ENCODE results near the gene CHCHD6. TPM values are rescaled to one million over a fixed set of nuclear protein-coding genes. Genes with fewer than 3 reads are reported as not detected.

CHCHD6 gene
- total RNA-seq, 1 experiment from 2014 or later: 36.3 TPM

DNA sequence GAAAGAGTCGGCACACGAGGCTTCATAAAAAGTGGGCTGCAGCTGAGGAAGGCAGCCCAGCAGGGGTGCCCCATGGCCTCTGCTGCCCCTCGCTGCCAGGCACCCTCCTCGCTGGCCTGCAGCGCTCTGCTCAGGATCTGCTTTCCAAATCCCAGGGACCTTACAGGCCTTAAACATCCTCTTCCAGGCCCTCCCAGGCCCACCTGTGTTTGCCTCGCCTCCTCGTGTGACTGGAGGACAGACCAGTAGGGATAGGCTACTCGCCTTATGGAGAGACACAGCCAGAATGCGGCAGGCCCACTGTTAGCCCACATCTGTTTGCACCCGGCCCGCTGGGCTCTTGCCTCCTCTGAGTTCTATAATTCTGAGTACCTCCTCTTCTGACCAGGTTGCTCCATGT lies 154.4 kb downstream of the CHCHD6 start:
- Histone ChIP-seq H3K9ac (ENCODE audit: low read length) (no peak overlapping the region), H3K9me2 (ENCODE audit: insufficient read depth) (no peaks in the 10 kb centered on the region), H3K4me3 (replicated peaks in 1 of 2; ENCODE audit: low read depth in 1 of 2, low read length in 2 of 2) (no peak overlapping the region), H3K4me2 (ENCODE audit: low read length) (no peak overlapping the region), H3K27ac (ENCODE audit: low read depth, low read length) (no peak overlapping the region), H3K79me2 (ENCODE audit: insufficient read depth, low read length) (no peaks in the 10 kb centered on the region), H2AFZ (ENCODE audit: low read depth, low read length, poor library complexity, severe bottlenecking) (no peak overlapping the region), H4K20me1 (ENCODE audit: insufficient read depth) (no peaks in the 10 kb centered on the region), H3K36me3 (ENCODE audit: control insufficient read depth in 1 of 2, insufficient read depth in 2 of 2, low read length in 2 of 2) (no peaks in the 10 kb centered on the region), H3K4me1 (ENCODE audit: control insufficient read depth in 1 of 2, insufficient read depth in 2 of 2, low read length in 2 of 2) (no peaks in the 10 kb centered on the region), H3K9me3 (ENCODE audit: control insufficient read depth in 1 of 2, insufficient read depth in 1 of 2, low read depth in 1 of 2, low read length in 2 of 2) (no peaks in the 10 kb centered on the region), H3K27me3 (ENCODE audit: insufficient read depth, low read length) (no peaks in the 10 kb centered on the region)
- BruUV-seq (replicated peaks): no TSS peak
- intact Hi-C loops (cut with micrococcal nuclease): no loop called here
- no peak for ATAC-seq
- no peak for DNase-seq (ENCODE audit: low read depth, low spot score)
- TF ChIP-seq POLR2AphosphoS5 (IDR thresholded peaks at IDR 0.05; ENCODE audit: low read depth, low read length) (no peak), TCF7L2 (IDR thresholded peaks at IDR 0.05; ENCODE audit: borderline replicate concordance, extremely low read depth, insufficient read depth, insufficient read length) (no peak), JUND (IDR thresholded peaks at IDR 0.05) (no peak), SIN3A (IDR thresholded peaks at IDR 0.05; ENCODE audit: low read depth) (no peak)
- ChIA-PET CTCF (no interaction called here), RAD21 (ENCODE audit: low non-redundant PET in 1 of 2, low total read pairs in 2 of 2, uncharacterized antibody in 2 of 2, unreplicated experiment in 2 of 2) (no interaction called here), POLR2A (no interaction called here)

GRCh38 chr3:126858887-126859286 lies 154.8 kb downstream of the CHCHD6 start:
- CTCF ChIA-PET: no interaction called here
- H3K4me2 ChIP-seq (ENCODE audit: low read length): no peak overlapping the region
- H3K36me3 ChIP-seq (ENCODE audit: control insufficient read depth in 1 of 2, insufficient read depth in 2 of 2, low read length in 2 of 2): no peaks in the 10 kb centered on the region
- no peaks in the 10 kb centered on the region for H3K9me2 ChIP-seq (ENCODE audit: insufficient read depth)
- intact Hi-C loops (cut with micrococcal nuclease): no loop called here
- H4K20me1 ChIP-seq (ENCODE audit: insufficient read depth): no peaks in the 10 kb centered on the region
- ATAC-seq: no peak
- H3K27ac ChIP-seq (ENCODE audit: low read depth, low read length): no peak overlapping the region
- no peak overlapping the region for H3K9ac ChIP-seq (ENCODE audit: low read length)
- DNase-seq (ENCODE audit: low read depth, low spot score): no peak
- TF ChIP-seq ZFX (IDR thresholded peaks at IDR 0.05): no peak
- TF ChIP-seq EZH2 (IDR thresholded peaks at IDR 0.05): no peak
- TF ChIP-seq, protein P1, sequence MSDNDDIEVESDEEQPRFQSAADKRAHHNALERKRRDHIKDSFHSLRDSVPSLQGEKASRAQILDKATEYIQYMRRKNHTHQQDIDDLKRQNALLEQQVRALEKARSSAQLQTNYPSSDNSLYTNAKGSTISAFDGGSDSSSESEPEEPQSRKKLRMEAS (IDR thresholded peaks at IDR 0.05): no peak
- TF ChIP-seq YY1 (IDR thresholded peaks at IDR 0.05; ENCODE audit: extremely low read depth, insufficient replicate concordance, low read depth, low read length): no peak
- TF ChIP-seq, protein P2, sequence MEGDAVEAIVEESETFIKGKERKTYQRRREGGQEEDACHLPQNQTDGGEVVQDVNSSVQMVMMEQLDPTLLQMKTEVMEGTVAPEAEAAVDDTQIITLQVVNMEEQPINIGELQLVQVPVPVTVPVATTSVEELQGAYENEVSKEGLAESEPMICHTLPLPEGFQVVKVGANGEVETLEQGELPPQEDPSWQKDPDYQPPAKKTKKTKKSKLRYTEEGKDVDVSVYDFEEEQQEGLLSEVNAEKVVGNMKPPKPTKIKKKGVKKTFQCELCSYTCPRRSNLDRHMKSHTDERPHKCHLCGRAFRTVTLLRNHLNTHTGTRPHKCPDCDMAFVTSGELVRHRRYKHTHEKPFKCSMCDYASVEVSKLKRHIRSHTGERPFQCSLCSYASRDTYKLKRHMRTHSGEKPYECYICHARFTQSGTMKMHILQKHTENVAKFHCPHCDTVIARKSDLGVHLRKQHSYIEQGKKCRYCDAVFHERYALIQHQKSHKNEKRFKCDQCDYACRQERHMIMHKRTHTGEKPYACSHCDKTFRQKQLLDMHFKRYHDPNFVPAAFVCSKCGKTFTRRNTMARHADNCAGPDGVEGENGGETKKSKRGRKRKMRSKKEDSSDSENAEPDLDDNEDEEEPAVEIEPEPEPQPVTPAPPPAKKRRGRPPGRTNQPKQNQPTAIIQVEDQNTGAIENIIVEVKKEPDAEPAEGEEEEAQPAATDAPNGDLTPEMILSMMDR (IDR thresholded peaks at IDR 0.05 in 2 of 3, conservative IDR thresholded peaks at IDR 0.05 in 1 of 3; ENCODE audit: borderline replicate concordance in 1 of 3, insufficient read depth in 1 of 3, low read depth in 2 of 3, low read length in 2 of 3): no peak
- TF ChIP-seq EGR1 (IDR thresholded peaks at IDR 0.05; ENCODE audit: low read depth): no peak
- TF ChIP-seq POLR2AphosphoS5 (IDR thresholded peaks at IDR 0.05; ENCODE audit: low read depth, low read length): no peak
- TF ChIP-seq, protein P3, sequence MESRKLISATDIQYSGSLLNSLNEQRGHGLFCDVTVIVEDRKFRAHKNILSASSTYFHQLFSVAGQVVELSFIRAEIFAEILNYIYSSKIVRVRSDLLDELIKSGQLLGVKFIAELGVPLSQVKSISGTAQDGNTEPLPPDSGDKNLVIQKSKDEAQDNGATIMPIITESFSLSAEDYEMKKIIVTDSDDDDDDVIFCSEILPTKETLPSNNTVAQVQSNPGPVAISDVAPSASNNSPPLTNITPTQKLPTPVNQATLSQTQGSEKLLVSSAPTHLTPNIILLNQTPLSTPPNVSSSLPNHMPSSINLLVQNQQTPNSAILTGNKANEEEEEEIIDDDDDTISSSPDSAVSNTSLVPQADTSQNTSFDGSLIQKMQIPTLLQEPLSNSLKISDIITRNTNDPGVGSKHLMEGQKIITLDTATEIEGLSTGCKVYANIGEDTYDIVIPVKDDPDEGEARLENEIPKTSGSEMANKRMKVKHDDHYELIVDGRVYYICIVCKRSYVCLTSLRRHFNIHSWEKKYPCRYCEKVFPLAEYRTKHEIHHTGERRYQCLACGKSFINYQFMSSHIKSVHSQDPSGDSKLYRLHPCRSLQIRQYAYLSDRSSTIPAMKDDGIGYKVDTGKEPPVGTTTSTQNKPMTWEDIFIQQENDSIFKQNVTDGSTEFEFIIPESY (IDR thresholded peaks at IDR 0.05; ENCODE audit: extremely low read depth, insufficient replicate concordance, low read length): no peak
- TF ChIP-seq CEBPB (IDR thresholded peaks at IDR 0.05; ENCODE audit: low read depth): no peak
- TF ChIP-seq, protein P4, sequence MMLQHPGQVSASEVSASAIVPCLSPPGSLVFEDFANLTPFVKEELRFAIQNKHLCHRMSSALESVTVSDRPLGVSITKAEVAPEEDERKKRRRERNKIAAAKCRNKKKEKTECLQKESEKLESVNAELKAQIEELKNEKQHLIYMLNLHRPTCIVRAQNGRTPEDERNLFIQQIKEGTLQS (IDR thresholded peaks at IDR 0.05): no peak
- TF ChIP-seq ELF1 (IDR thresholded peaks at IDR 0.05; ENCODE audit: borderline replicate concordance, low read depth): no peak
- no peak for TF ChIP-seq RAD21 (IDR thresholded peaks at IDR 0.05; ENCODE audit: low read depth)
- no peak for TF ChIP-seq EZH2phosphoT487 (IDR thresholded peaks at IDR 0.05; ENCODE audit: borderline replicate concordance)
- TF ChIP-seq TCF7L2 (IDR thresholded peaks at IDR 0.05; ENCODE audit: borderline replicate concordance, extremely low read depth, insufficient read depth, insufficient read length): no peak
- TF ChIP-seq JUND (IDR thresholded peaks at IDR 0.05): no peak
- TF ChIP-seq SIN3A (IDR thresholded peaks at IDR 0.05; ENCODE audit: low read depth): no peak
- no peak for TF ChIP-seq ZNF274 (IDR thresholded peaks at IDR 0.05; ENCODE audit: low read depth, low read length)
- H3K79me2 ChIP-seq (ENCODE audit: insufficient read depth, low read length): no peaks in the 10 kb centered on the region
- RAD21 ChIA-PET (ENCODE audit: low non-redundant PET in 1 of 2, low total read pairs in 2 of 2, uncharacterized antibody in 2 of 2, unreplicated experiment in 2 of 2): no interaction called here
- H3K4me3 ChIP-seq (replicated peaks in 1 of 2; ENCODE audit: low read depth in 1 of 2, low read length in 2 of 2): no peak overlapping the region
- no peaks in the 10 kb centered on the region for H3K27me3 ChIP-seq (ENCODE audit: insufficient read depth, low read length)
- no peaks in the 10 kb centered on the region for H3K9me3 ChIP-seq (ENCODE audit: control insufficient read depth in 1 of 2, insufficient read depth in 1 of 2, low read depth in 1 of 2, low read length in 2 of 2)
- no peaks in the 10 kb centered on the region for H3K4me1 ChIP-seq (ENCODE audit: control insufficient read depth in 1 of 2, insufficient read depth in 2 of 2, low read length in 2 of 2)
- BruUV-seq (replicated peaks): no TSS peak
- no peak overlapping the region for H2AFZ ChIP-seq (ENCODE audit: low read depth, low read length, poor library complexity, severe bottlenecking)
- POLR2A ChIA-PET: no interaction called here

All from HCT116 (cell line).